ENCODE results near the gene SYNE3.

The SYNE3 gene

GRCh38 chr14:95503365-95504134 is 12.9 kb downstream of the SYNE3 start:
- DNase-seq, result no peak

GRCh38 chr14:95502381-95502950 is 14.0 kb downstream of the SYNE3 start:
- DNase-seq, result no peak

GRCh38 chr14:95500772-95501401 is 15.6 kb downstream of the SYNE3 start:
- DNase-seq, result no peak

GRCh38 chr14:95500201-95500681 is 16.2 kb downstream of the SYNE3 start:
- no peak for DNase-seq

GRCh38 chr14:95499354-95499750 is 17.1 kb downstream of the SYNE3 start:
- DNase-seq, result no peak

- DNase-seq, result no peak
Measured at GRCh38 chr14:95498622-95499353, 17.7 kb downstream of the SYNE3 start.

GRCh38 chr14:95497561-95498011 is 18.9 kb downstream of the SYNE3 start:
- no peak for DNase-seq

GRCh38 chr14:95496690-95497259 is 19.7 kb downstream of the SYNE3 start:
- no peak for DNase-seq

- peak; percentile 63 for DNase-seq
Measured at GRCh38 chr14:95496111-95496681, 20.3 kb downstream of the SYNE3 start.

GRCh38 chr14:95495538-95496025 is 20.9 kb downstream of the SYNE3 start:
- DNase-seq, result peak; percentile 76

- no peak for DNase-seq
Measured at GRCh38 chr14:95495076-95495475, 21.4 kb downstream of the SYNE3 start.

- DNase-seq, result no peak
Measured at GRCh38 chr14:95494456-95494855, 22.0 kb downstream of the SYNE3 start.

GRCh38 chr14:95493976-95494375 is 22.5 kb downstream of the SYNE3 start:
- no peak for DNase-seq

GRCh38 chr14:95493503-95493902 is 22.9 kb downstream of the SYNE3 start:
- no peak for DNase-seq

GRCh38 chr14:95491936-95492608 is 24.4 kb downstream of the SYNE3 start:
- no peak for DNase-seq

GRCh38 chr14:95490727-95491451 is 25.6 kb downstream of the SYNE3 start:
- DNase-seq, result no peak

GRCh38 chr14:95490138-95490509 is 26.3 kb downstream of the SYNE3 start:
- no peak for DNase-seq

- DNase-seq, result no peak
Measured at GRCh38 chr14:95489214-95490137, 27.0 kb downstream of the SYNE3 start.

GRCh38 chr14:95488376-95489213 is 27.9 kb downstream of the SYNE3 start:
- no peak for DNase-seq

Measured in activated CD4-positive, alpha-beta T cell treated with anti-CD3 and anti-CD28 coated beads, Interleukin-2, Interleukin-6, amounts not matched to agents 100 ng/mL and 50 ng/mL, durations not matched to agents 16 hours and 8 hours (primary cell).